Erythroblast (primary cell): ENCODE measurements around the gene CACNA1C.

Experiments
- GATA1 ChIP-seq: IDR thresholded peaks from 2 replicates; pipeline ENCODE4 v1.6.1; 2011; ENCODE audit warnings: low read depth, mild to moderate bottlenecking, control low read depth, low read length, moderate library complexity
- POLR2A ChIP-seq: IDR thresholded peaks from 2 replicates; pipeline ENCODE4 v1.6.1; 2011; ENCODE audit warnings: mild to moderate bottlenecking, low read length

DNA sequence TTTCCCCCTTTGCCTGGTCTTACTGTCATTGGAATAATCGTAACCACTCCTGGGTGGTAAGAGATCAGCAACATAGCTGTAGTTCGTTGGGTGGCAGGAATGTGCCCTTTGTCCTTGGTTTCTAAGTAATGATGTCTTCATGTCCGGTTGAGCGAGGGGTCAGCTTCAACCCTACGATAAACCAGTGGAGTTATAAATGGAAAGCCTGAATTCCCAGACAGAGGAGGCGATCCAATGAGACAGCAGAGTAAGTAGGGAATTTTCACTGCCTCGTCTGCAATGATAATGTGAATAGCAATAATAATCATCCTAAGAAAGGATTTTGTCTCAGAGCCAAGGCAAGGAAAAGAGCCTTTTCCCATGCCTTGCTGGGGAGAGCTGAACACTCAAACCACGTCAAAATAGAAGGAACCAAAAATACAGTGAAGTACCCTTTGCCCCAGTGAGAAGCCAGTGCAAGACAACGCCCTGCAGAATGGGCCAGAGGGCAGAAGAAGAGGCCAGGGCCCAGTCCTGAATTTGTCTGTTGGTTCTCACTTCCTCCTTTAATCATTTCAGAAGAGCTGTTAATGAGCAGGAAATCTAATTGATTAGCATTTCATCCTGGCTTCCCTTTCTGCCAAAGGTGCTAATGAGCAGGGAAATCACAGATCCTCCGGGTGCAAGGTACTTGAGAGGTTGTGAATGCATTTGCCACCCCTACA lies 330.7 kb downstream of the CACNA1C start:
- no peak for TF ChIP-seq POLR2A
- no peak for TF ChIP-seq GATA1
